Mesenteric fat pad (tissue), 1 donor: Measurements from ENCODE around the gene ANO9. TPM values are rescaled to one million over a fixed set of nuclear protein-coding genes. Genes with fewer than 3 reads are reported as not detected.

ENCODE experiments used
- DNase-seq: peaks from one replicate; pipeline ENCODE4 v3.0.0-alpha.2; 2020; ENCODE audit warnings: low spot score
- long read RNA-seq: library from polyadenylated mRNA; unstranded; transcript quantifications from one replicate; pipeline ENCODE4 v2.0.0, GENCODE V29; 2020
- total RNA-seq: library from RNA; stranded (reverse); fragmentation: NEBNext Ultra II Directional; extraction: Animal tissue kit (Norgen Biotek cat#: 25700); gene quantifications from one replicate; pipeline ENCODE4 v1.2.1, GENCODE V29; 2021
- donor health status: DM: yes; HTN: yes; CAD: no.

The ANO9 gene
- 1.2 TPM for total RNA-seq
- long read RNA-seq, partial matches to known transcripts: 0 of 1 reads
- long read RNA-seq, other reads (novel, unspliced or antisense): 1 of 1 reads

GRCh38 chr11:441418-442274, at the start of gene ANO9:
TSS of gene ANO9 (minus strand) at chr11:442011. CDS start at chr11:441926, 85 bp downstream.
- DNase-seq: no peak

- no peak for DNase-seq
Observed at GRCh38 chr11:491358-491757, 49.5 kb upstream of the ANO9 start.

GRCh38 chr11:490930-491260, 49.1 kb upstream of the ANO9 start:
- DNase-seq: no peak

- DNase-seq: no peak
Observed at GRCh38 chr11:490186-490929, 48.5 kb upstream of the ANO9 start.

GRCh38 chr11:489610-490185, 47.9 kb upstream of the ANO9 start:
- DNase-seq: no peak

GRCh38 chr11:488992-489391, 47.2 kb upstream of the ANO9 start:
- no peak for DNase-seq

GRCh38 chr11:488579-488978, 46.8 kb upstream of the ANO9 start:
- DNase-seq: no peak

GRCh38 chr11:488062-488461, 46.3 kb upstream of the ANO9 start:
- no peak for DNase-seq

GRCh38 chr11:487571-488021, 45.8 kb upstream of the ANO9 start:
- no peak for DNase-seq

GRCh38 chr11:486189-486588, 44.4 kb upstream of the ANO9 start:
- DNase-seq: no peak

- no peak for DNase-seq
Observed at GRCh38 chr11:484616-485015, 42.8 kb upstream of the ANO9 start.

- DNase-seq: no peak
Observed at GRCh38 chr11:479311-479710, 37.5 kb upstream of the ANO9 start.

- DNase-seq: no peak
Observed at GRCh38 chr11:477052-477715, 35.4 kb upstream of the ANO9 start.

GRCh38 chr11:476416-476815, 34.6 kb upstream of the ANO9 start:
- DNase-seq: no peak

- no peak for DNase-seq
Observed at GRCh38 chr11:475941-476340, 34.1 kb upstream of the ANO9 start.

GRCh38 chr11:474914-475506, 33.2 kb upstream of the ANO9 start:
- DNase-seq: no peak

GRCh38 chr11:473962-474785, 32.4 kb upstream of the ANO9 start:
- no peak for DNase-seq

- no peak for DNase-seq
Observed at GRCh38 chr11:473415-473814, 31.6 kb upstream of the ANO9 start.

GRCh38 chr11:472816-473215, 31.0 kb upstream of the ANO9 start:
- no peak for DNase-seq

GRCh38 chr11:472272-472671, 30.5 kb upstream of the ANO9 start:
- DNase-seq: no peak
